HEK293T (cell line): ENCODE measurements around the gene EMX1.

Experiments used
- CTCF ChIA-PET: fragments of 350-600 bp; formaldehyde crosslinking; extraction: SDS; loops from one replicate; lab custom pipeline; 2021; ENCODE audit warnings: antibody characterized with exemption, inconsistent platforms; lab: Yijun Ruan, JAX
- POLR2A ChIA-PET: fragments of 350-600 bp; formaldehyde crosslinking; extraction: SDS; loops from one replicate; lab custom pipeline; 2020; ENCODE audit warnings: antibody characterized with exemption, inconsistent platforms; lab: Yijun Ruan, JAX
- DNase-seq: peaks from one replicate; pipeline ENCODE4 v3.0.0; 2012; ENCODE audit warnings: mixed read lengths; ENCODE audit errors: extremely low spot score
- ARNT ChIP-seq: fragments of 450-650 bp; IDR thresholded peaks from 2 replicates; pipeline ENCODE4 v1.6.1; 2017; ENCODE audit warnings: mild to moderate bottlenecking
- BHLHE40 ChIP-seq: fragments of 450-650 bp; IDR thresholded peaks from 2 replicates; pipeline ENCODE4 v1.6.1; 2016; ENCODE audit warnings: mild to moderate bottlenecking, moderate library complexity, borderline replicate concordance
- CTBP1 ChIP-seq: fragments of 450-650 bp; IDR thresholded peaks from 2 replicates; pipeline ENCODE4 v1.6.1; 2016; ENCODE audit warnings: borderline replicate concordance
- ELF4 ChIP-seq: fragments of 450-650 bp; IDR thresholded peaks from 2 replicates; pipeline ENCODE4 v1.6.1; 2017; ENCODE audit warnings: antibody characterized with exemption
- FOXA1 ChIP-seq: fragments of 450-650 bp; IDR thresholded peaks from 2 replicates; pipeline ENCODE4 v1.6.1; 2016; ENCODE audit warnings: mild to moderate bottlenecking
- FOXK2 ChIP-seq: fragments of 450-650 bp; IDR thresholded peaks from 2 replicates; pipeline ENCODE4 v1.6.1; 2016; ENCODE audit warnings: mild to moderate bottlenecking
- FOXM1 ChIP-seq: fragments of 450-650 bp; IDR thresholded peaks from 2 replicates; pipeline ENCODE4 v1.6.1; 2017; ENCODE audit warnings: mild to moderate bottlenecking, borderline replicate concordance
- HDGF ChIP-seq: fragments of 450-650 bp; IDR thresholded peaks from 2 replicates; pipeline ENCODE4 v1.6.1; 2017; ENCODE audit warnings: antibody characterized with exemption, borderline replicate concordance
- L3MBTL2 ChIP-seq: fragments of 450-650 bp; conservative IDR thresholded peaks from 2 replicates; pipeline ENCODE4 v1.6.1; 2016; ENCODE audit warnings: mild to moderate bottlenecking
- LEF1 ChIP-seq: fragments of 450-650 bp; IDR thresholded peaks from 2 replicates; pipeline ENCODE4 v1.6.1; 2017; ENCODE audit warnings: mild to moderate bottlenecking, borderline replicate concordance
- NFRKB ChIP-seq: fragments of 450-650 bp; IDR thresholded peaks from 2 replicates; pipeline ENCODE4 v1.6.1; 2016; ENCODE audit warnings: mild to moderate bottlenecking, moderate library complexity
- SP1 ChIP-seq: fragments of 450-650 bp; IDR thresholded peaks from 2 replicates; pipeline ENCODE4 v1.6.1; 2017
- SUZ12 ChIP-seq: fragments of 450-650 bp; IDR thresholded peaks from 2 replicates; pipeline ENCODE4 v1.6.1; 2016; ENCODE audit warnings: mild to moderate bottlenecking
- TARDBP ChIP-seq: fragments of 450-650 bp; IDR thresholded peaks from 2 replicates; pipeline ENCODE4 v1.6.1; 2016
- ZNF384 ChIP-seq: fragments of 450-650 bp; IDR thresholded peaks from 2 replicates; pipeline ENCODE4 v1.6.1; 2016
- TF ChIP-seq, protein P1 (sequence below): fragments of 450-650 bp; IDR thresholded peaks from 2 replicates; pipeline ENCODE4 v1.6.1; 2016

Gene EMX1

DNA sequence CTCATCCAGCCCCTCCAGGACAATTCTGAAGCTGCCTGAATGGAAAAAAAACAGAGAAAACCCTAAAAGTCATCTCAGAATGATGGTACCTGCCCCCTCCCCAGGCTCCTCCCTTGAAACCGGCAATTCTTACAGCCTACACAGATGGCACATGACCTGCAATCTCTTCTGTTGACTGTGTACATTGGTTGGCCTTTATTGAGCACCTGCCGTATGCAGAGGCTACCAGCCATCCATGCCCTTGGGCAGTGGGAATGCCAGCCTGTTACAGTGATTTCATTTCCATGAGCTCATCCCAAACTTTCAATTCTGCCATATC lies 57.1 kb downstream of the EMX1 start:
- POLR2A ChIA-PET = no interaction called here
- CTCF ChIA-PET = interaction anchor here (0.6 to 3.1 kb wide), 13 partner anchors 9 to 203 kb away, joined by 3 to 16 read pairs (median 5); partner anchors contain the start of gene SPR
- TF ChIP-seq SP1 (no peak), FOXK2 (no peak), HDGF (no peak), ZNF384 (no peak)
- TF ChIP-seq, protein P1, sequence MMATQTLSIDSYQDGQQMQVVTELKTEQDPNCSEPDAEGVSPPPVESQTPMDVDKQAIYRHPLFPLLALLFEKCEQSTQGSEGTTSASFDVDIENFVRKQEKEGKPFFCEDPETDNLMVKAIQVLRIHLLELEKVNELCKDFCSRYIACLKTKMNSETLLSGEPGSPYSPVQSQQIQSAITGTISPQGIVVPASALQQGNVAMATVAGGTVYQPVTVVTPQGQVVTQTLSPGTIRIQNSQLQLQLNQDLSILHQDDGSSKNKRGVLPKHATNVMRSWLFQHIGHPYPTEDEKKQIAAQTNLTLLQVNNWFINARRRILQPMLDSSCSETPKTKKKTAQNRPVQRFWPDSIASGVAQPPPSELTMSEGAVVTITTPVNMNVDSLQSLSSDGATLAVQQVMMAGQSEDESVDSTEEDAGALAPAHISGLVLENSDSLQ = no peak
- DNase-seq = no peak

- ChIA-PET POLR2A (no interaction called here), CTCF (interaction anchor here (1.2 to 3.1 kb wide), 2 partner anchors 82 to 179 kb away, joined by 3 to 16 read pairs; no protein-coding TSS in a partner anchor)
- TF ChIP-seq ZNF384 (no peak), SUZ12 (no peak), LEF1 (no peak), NFRKB (no peak), L3MBTL2 (no peak), ARNT (no peak), FOXA1 (no peak), BHLHE40 (no peak), FOXK2 (no peak)
- DNase-seq = no peak
Observed at GRCh38 chr2:72975017-72975416, 57.7 kb downstream of the EMX1 start.

- CTCF ChIA-PET = interaction anchor here (0.8 to 0.9 kb wide), 2 partner anchors 86 to 177 kb away, joined by 3 to 4 read pairs; no protein-coding TSS in a partner anchor
- POLR2A ChIA-PET = no interaction called here
- TF ChIP-seq HDGF = no peak
- TF ChIP-seq CTBP1 = no peak
- TF ChIP-seq LEF1 = no peak
- TF ChIP-seq, protein P1 = no peak
- no peak for TF ChIP-seq FOXK2
- TF ChIP-seq NFRKB = no peak
- no peak for TF ChIP-seq ELF4
- no peak for TF ChIP-seq ARNT
- no peak for TF ChIP-seq FOXM1
- TF ChIP-seq FOXA1 = no peak
- no peak for TF ChIP-seq TARDBP
- TF ChIP-seq ZNF384 = no peak
- TF ChIP-seq SUZ12 = no peak
- TF ChIP-seq BHLHE40 = no peak
- TF ChIP-seq L3MBTL2 = no peak
- no peak for TF ChIP-seq SP1
- DNase-seq = no peak
Observed at GRCh38 chr2:72979896-72980295, 62.6 kb downstream of the EMX1 start.

DNA sequence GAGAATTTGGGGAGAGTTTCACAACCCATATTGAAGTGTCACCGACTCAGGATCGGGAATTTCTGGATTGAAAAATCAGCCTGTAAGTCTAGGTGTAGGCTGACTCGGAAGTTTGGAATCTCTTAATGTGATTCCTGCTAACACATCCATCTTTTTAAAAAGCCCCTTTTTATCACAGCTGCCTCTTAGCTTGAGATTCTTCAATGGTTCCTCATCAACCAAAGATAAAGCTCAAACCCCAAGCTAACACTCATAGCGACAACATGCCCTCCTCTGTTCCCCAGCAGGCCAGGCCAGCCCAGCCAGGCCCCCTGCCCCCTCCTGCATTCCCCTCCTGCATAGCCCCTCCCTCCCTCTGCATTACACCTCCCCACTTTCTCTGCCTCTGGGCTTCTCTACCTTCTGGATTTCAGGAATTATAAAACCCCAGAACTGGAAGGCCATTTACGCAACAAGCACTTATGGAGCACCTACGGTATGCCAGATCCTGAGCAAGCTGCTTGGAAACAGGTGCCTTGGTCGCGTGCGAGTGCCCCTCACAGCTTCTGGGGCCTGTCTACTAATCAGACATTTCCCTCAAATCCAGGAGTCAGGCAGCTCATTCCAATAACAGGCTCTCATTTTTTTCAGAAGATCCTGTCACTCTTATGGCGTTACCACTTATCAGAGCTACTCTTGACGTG lies 63.4 kb downstream of the EMX1 start:
- TF ChIP-seq SUZ12 (no peak), CTBP1 (no peak), FOXM1 (no peak), ZNF384 (no peak), FOXA1 (no peak), LEF1 (no peak), L3MBTL2 (no peak), NFRKB (no peak), FOXK2 (no peak), BHLHE40 (no peak), TARDBP (no peak), ARNT (no peak), HDGF (no peak), SP1 (no peak), ELF4 (no peak)
- TF ChIP-seq, protein P1 = no peak
- CTCF ChIA-PET = interaction anchor here (0.8 to 0.9 kb wide), 2 partner anchors 87 to 176 kb away, joined by 3 to 4 read pairs; no protein-coding TSS in a partner anchor
- no peak for DNase-seq
- POLR2A ChIA-PET = no interaction called here

GRCh38 chr2:72981536-72981935 lies 64.2 kb downstream of the EMX1 start:
- ChIA-PET CTCF (no interaction called here), POLR2A (no interaction called here)
- no peak for DNase-seq
- TF ChIP-seq BHLHE40 (no peak), FOXM1 (no peak), HDGF (no peak), NFRKB (no peak), ARNT (no peak), LEF1 (no peak), L3MBTL2 (no peak), FOXA1 (no peak), FOXK2 (no peak), SP1 (no peak), SUZ12 (no peak), ELF4 (no peak)

DNA sequence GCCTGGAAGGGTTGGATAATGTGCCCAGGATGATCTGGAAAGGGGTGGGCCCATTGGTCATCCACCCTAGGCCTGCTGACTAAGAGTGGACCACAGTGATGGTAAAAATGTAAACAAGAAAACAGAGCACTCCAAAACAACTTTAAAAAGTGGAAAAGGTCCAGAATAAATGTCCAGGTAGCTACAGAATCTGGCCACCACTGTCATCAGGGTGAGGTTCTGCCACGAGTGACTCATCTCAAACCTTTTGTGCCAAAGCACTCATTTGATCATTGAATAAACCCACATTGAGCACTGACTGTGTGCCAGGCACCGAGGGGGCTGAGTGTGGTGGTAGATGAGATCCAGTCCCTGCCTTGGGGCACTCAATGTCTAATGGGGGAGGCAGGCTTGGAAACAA lies 64.9 kb downstream of the EMX1 start:
- POLR2A ChIA-PET = no interaction called here
- DNase-seq = no peak
- no peak for TF ChIP-seq CTBP1
- no peak for TF ChIP-seq FOXA1
- TF ChIP-seq TARDBP = no peak
- TF ChIP-seq L3MBTL2 = no peak
- TF ChIP-seq SUZ12 = no peak
- no peak for TF ChIP-seq NFRKB
- TF ChIP-seq ZNF384 = no peak
- no peak for TF ChIP-seq LEF1
- TF ChIP-seq, protein P1 = no peak
- no peak for TF ChIP-seq FOXM1
- no peak for TF ChIP-seq ARNT
- TF ChIP-seq SP1 = no peak
- TF ChIP-seq ELF4 = no peak
- TF ChIP-seq HDGF = no peak
- no peak for TF ChIP-seq BHLHE40
- no peak for TF ChIP-seq FOXK2
- CTCF ChIA-PET = no interaction called here
